ENCODE results near the gene TOB1. TPM values are rescaled to one million over a fixed set of nuclear protein-coding genes. Genes with fewer than 3 reads are reported as not detected.
A peak's percentile ranks its signal among the peaks of the same experiment; 100 is the strongest.

TOB1 gene
- polyA plus RNA-seq, 1 donor (not counting 4 experiments of a cell fraction or from before 2014, with no cell fraction given), result 64.4 TPM

GRCh38 chr17:50848711-50849110, 17.4 kb downstream of the TOB1 start:
- Histone ChIP-seq H2AFZ (ENCODE audit: control insufficient read depth, low read length) (no peak overlapping the region), H3K4me1 (ENCODE audit: control insufficient read depth, extremely low read depth, insufficient read depth, low read length) (peaks cover 45% of the 10 kb centered on the region), H3K9me1 (ENCODE audit: control insufficient read depth, extremely low read depth, insufficient read depth, low read length) (no peaks in the 10 kb centered on the region), H3K4me3 (ENCODE audit: control insufficient read depth in 2 of 3, extremely low read depth in 1 of 3, insufficient read depth in 2 of 3, low read depth in 1 of 3, low read length in 3 of 3) (no peak overlapping the region), H3K4me2 (ENCODE audit: control insufficient read depth, extremely low read depth, insufficient read depth, low read depth, low read length) (no peak overlapping the region), H3K27me3 (ENCODE audit: control insufficient read depth, extremely low read depth, insufficient read depth, low read length) (no peaks in the 10 kb centered on the region), H4K20me1 (ENCODE audit: control insufficient read depth, extremely low read depth, insufficient read depth, low read length) (no peaks in the 10 kb centered on the region), H3K9me3 (ENCODE audit: control insufficient read depth, low read depth, low read length) (no peaks in the 10 kb centered on the region), H3K9ac (ENCODE audit: control insufficient read depth, extremely low read depth, insufficient read depth, low read length) (no peak overlapping the region), H3K79me2 (ENCODE audit: control insufficient read depth, insufficient read depth, low read length) (no peaks in the 10 kb centered on the region), H3K27ac (ENCODE audit: control insufficient read depth, insufficient read depth, low read length) (no peak overlapping the region), H3K36me3 (ENCODE audit: control insufficient read depth in 2 of 2, extremely low read depth in 1 of 2, insufficient read depth in 2 of 2, low read length in 2 of 2) (no peaks in the 10 kb centered on the region)
- dilution Hi-C loops (cut with MboI; ENCODE audit: extremely low pct_ligation_motif_present, low sequenced_read_pairs), result no loop called here
- no peak for TF ChIP-seq CTCF (optimal IDR thresholded peaks at IDR 0.05 in 1 of 3, IDR thresholded peaks at IDR 0.05 in 1 of 3, conservative IDR thresholded peaks at IDR 0.05 in 1 of 3; ENCODE audit: extremely low read depth in 1 of 3, insufficient read depth in 2 of 3, low read length in 3 of 3)
- TF ChIP-seq EZH2 (IDR thresholded peaks at IDR 0.05; ENCODE audit: low read length), result no peak
- no peak for FAIRE-seq
- no peak for DNase-seq (ENCODE audit: low read depth, low spot score)

- no peaks in the 10 kb centered on the region for H3K9me3 ChIP-seq (ENCODE audit: control insufficient read depth, low read depth, low read length)
- TF ChIP-seq EZH2 (IDR thresholded peaks at IDR 0.05; ENCODE audit: low read length), result no peak
- TF ChIP-seq CTCF (optimal IDR thresholded peaks at IDR 0.05 in 1 of 3, IDR thresholded peaks at IDR 0.05 in 1 of 3, conservative IDR thresholded peaks at IDR 0.05 in 1 of 3; ENCODE audit: extremely low read depth in 1 of 3, insufficient read depth in 2 of 3, low read length in 3 of 3), result peak in 2 of 3 experiments; percentile 9 to 54
- no peak for FAIRE-seq
- H3K9ac ChIP-seq (ENCODE audit: control insufficient read depth, extremely low read depth, insufficient read depth, low read length), result no peak overlapping the region
- no peaks in the 10 kb centered on the region for H3K36me3 ChIP-seq (ENCODE audit: control insufficient read depth in 2 of 2, extremely low read depth in 1 of 2, insufficient read depth in 2 of 2, low read length in 2 of 2)
- no peaks in the 10 kb centered on the region for H3K79me2 ChIP-seq (ENCODE audit: control insufficient read depth, insufficient read depth, low read length)
- no peaks in the 10 kb centered on the region for H3K27me3 ChIP-seq (ENCODE audit: control insufficient read depth, extremely low read depth, insufficient read depth, low read length)
- H3K27ac ChIP-seq (ENCODE audit: control insufficient read depth, insufficient read depth, low read length), result no peak overlapping the region
- H3K4me1 ChIP-seq (ENCODE audit: control insufficient read depth, extremely low read depth, insufficient read depth, low read length), result peaks cover 45% of the 10 kb centered on the region
- dilution Hi-C loops (cut with MboI; ENCODE audit: extremely low pct_ligation_motif_present, low sequenced_read_pairs), result no loop called here
- no peaks in the 10 kb centered on the region for H4K20me1 ChIP-seq (ENCODE audit: control insufficient read depth, extremely low read depth, insufficient read depth, low read length)
- H3K9me1 ChIP-seq (ENCODE audit: control insufficient read depth, extremely low read depth, insufficient read depth, low read length), result no peaks in the 10 kb centered on the region
- H3K4me3 ChIP-seq (ENCODE audit: control insufficient read depth in 2 of 3, extremely low read depth in 1 of 3, insufficient read depth in 2 of 3, low read depth in 1 of 3, low read length in 3 of 3), result no peak overlapping the region
- H3K4me2 ChIP-seq (ENCODE audit: control insufficient read depth, extremely low read depth, insufficient read depth, low read depth, low read length), result no peak overlapping the region
- DNase-seq (ENCODE audit: low read depth, low spot score), result no peak
- no peak overlapping the region for H2AFZ ChIP-seq (ENCODE audit: control insufficient read depth, low read length)
Observed at GRCh38 chr17:50848039-50848438, 18.1 kb downstream of the TOB1 start.
